GM18499 (cell line): Measurements from ENCODE around the gene C10orf105.

Source experiments
- ATAC-seq: cut with Tn5 transposase; IDR thresholded peaks from one replicate; pipeline ENCODE4 v1.9.1; 2021; ENCODE audit warnings: moderate number of reproducible peaks; ENCODE audit not compliant: insufficient read depth, unreplicated experiment

C10orf105 gene

GRCh38 chr10:71752391-71753090, 33.0 kb upstream of the C10orf105 start:
- no peak for ATAC-seq

- ATAC-seq: no peak
These were observed 32.1 kb upstream of the C10orf105 start for GRCh38 chr10:71751515-71752224.

- ATAC-seq: no peak
These were observed 31.4 kb upstream of the C10orf105 start for GRCh38 chr10:71750986-71751385.

GRCh38 chr10:71750124-71750841, 30.7 kb upstream of the C10orf105 start:
- no peak for ATAC-seq

- no peak for ATAC-seq
These were observed 29.8 kb upstream of the C10orf105 start for GRCh38 chr10:71749396-71749795.

GRCh38 chr10:71748671-71749191, 29.2 kb upstream of the C10orf105 start:
- no peak for ATAC-seq

- ATAC-seq: no peak
These were observed 28.3 kb upstream of the C10orf105 start for GRCh38 chr10:71747551-71748523.

- ATAC-seq: no peak
These were observed 27.5 kb upstream of the C10orf105 start for GRCh38 chr10:71747039-71747531.

- ATAC-seq: no peak
These were observed 26.9 kb upstream of the C10orf105 start for GRCh38 chr10:71746344-71747037.

GRCh38 chr10:71745664-71746250, 26.2 kb upstream of the C10orf105 start:
- no peak for ATAC-seq

GRCh38 chr10:71744897-71745663, 25.5 kb upstream of the C10orf105 start:
- no peak for ATAC-seq

GRCh38 chr10:71743866-71744265, 24.3 kb upstream of the C10orf105 start:
- ATAC-seq: no peak

GRCh38 chr10:71743089-71743838, 23.7 kb upstream of the C10orf105 start:
- no peak for ATAC-seq

GRCh38 chr10:71742301-71743088, 22.9 kb upstream of the C10orf105 start:
- no peak for ATAC-seq

GRCh38 chr10:71741671-71742070, 22.1 kb upstream of the C10orf105 start:
- ATAC-seq: no peak

GRCh38 chr10:71741029-71741428, 21.5 kb upstream of the C10orf105 start:
- ATAC-seq: no peak
